Spleen (tissue), 11 donors: ENCODE data around the gene ADGRA1. TPM values are rescaled to one million over a fixed set of nuclear protein-coding genes. Genes with fewer than 3 reads are reported as not detected.

Source experiments
- DNase-seq: peaks from one replicate; pipeline ENCODE4 v3.0.0-alpha.2; 2020
- H3K27ac ChIP-seq, 8 donors: fragments of 200-600 bp; sonication (generic) in 7 of 8; 1 replicate in 4 of 8; 2 replicates in 4 of 8; pipeline versions ENCODE4 v1.5.0 to v1.8.0; 2016 to 2021; ENCODE audit warnings: inconsistent platforms in 4 of 8, mild to moderate bottlenecking in 4 of 8, moderate library complexity in 1 of 8
- H3K27me3 ChIP-seq, 7 donors: fragments of 200-600 bp; sonication (generic) in 6 of 7; replicated peaks in 1 of 7; 1 replicate in 4 of 7; 2 replicates in 3 of 7; pipeline versions ENCODE4 v1.5.0 to v1.8.0; 2016 to 2021; ENCODE audit warnings: inconsistent platforms in 3 of 7, mild to moderate bottlenecking in 1 of 7
- H3K36me3 ChIP-seq, 6 donors: fragments of 200-600 bp; sonication (generic) in 5 of 6; 1 replicate in 4 of 6; 2 replicates in 2 of 6; pipeline versions ENCODE4 v1.5.0 to v1.8.0; 2016 to 2021; ENCODE audit warnings: inconsistent platforms in 2 of 6
- H3K4me1 ChIP-seq, 6 donors: fragments of 200-600 bp; sonication (generic) in 5 of 6; 1 replicate in 3 of 6; 2 replicates in 3 of 6; pipeline versions ENCODE4 v1.5.0 to v1.8.0; 2016 to 2021; ENCODE audit warnings: inconsistent platforms in 3 of 6
- H3K4me3 ChIP-seq, 8 donors: fragments of 200-600 bp; sonication (generic) in 7 of 8; 1 replicate in 4 of 8; 2 replicates in 4 of 8; pipeline versions ENCODE4 v1.5.0 to v1.8.0; 2016 to 2021; ENCODE audit warnings: inconsistent platforms in 4 of 8, mild to moderate bottlenecking in 4 of 8, moderate library complexity in 2 of 8
- H3K9me3 ChIP-seq, 8 donors: fragments of 200-600 bp; sonication (generic) in 7 of 8; 1 replicate in 4 of 8; 2 replicates in 4 of 8; pipeline versions ENCODE4 v1.5.0 to v1.8.0; 2016 to 2021; ENCODE audit warnings: inconsistent platforms in 4 of 8
- CTCF ChIP-seq, 11 experiments: fragments of 200-600 bp in 7 of 11; fragments of 450-650 bp in 4 of 11; sonication (generic) in 4 of 11; IDR thresholded peaks in 8 of 11; conservative IDR thresholded peaks in 3 of 11; 1 replicate in 7 of 11; 2 replicates in 4 of 11; pipeline versions ENCODE4 v1.4.0 to v1.8.0; 2016 to 2021; ENCODE audit warnings: antibody characterized with exemption in 11 of 11, inconsistent platforms in 4 of 11, mild to moderate bottlenecking in 1 of 11
- POLR2A ChIP-seq, 3 donors: fragments of 450-650 bp; IDR thresholded peaks; one replicate each; pipeline ENCODE4 v1.5.1; 2017; ENCODE audit warnings: antibody characterized with exemption in 3 of 3, mild to moderate bottlenecking in 1 of 3
- POLR2AphosphoS5 ChIP-seq, 3 donors: sonication (generic); formaldehyde crosslinking; IDR thresholded peaks; one replicate each; pipeline ENCODE4 v1.5.1; 2017; ENCODE audit warnings: antibody characterized with exemption in 3 of 3
- WGBS, 5 donors: extraction: QIAGEN DNeasy Blood & Tissue Kit in 3 of 5; methylation state at CpG; one replicate each; pipeline versions ENCODE4 v1.1.5 to v1.1.7; 2013 to 2018; 5-methylcytosine and 5-hydroxymethylcytosine counted together
- intact Hi-C: fragments of 100-400 bp; cut with DNase I; formaldehyde crosslinking; loops from one replicate; pipeline ENCODE4 v1.15.0; 2023; ENCODE audit warnings: low total_unique reads
- polyA plus RNA-seq, 3 donors: library from polyadenylated mRNA; stranded (reverse); fragments of 200-250 nt; gene quantifications; one replicate each; pipeline ENCODE4 v1.2.1, GENCODE V29; 2013
- total RNA-seq, 7 donors: library from RNA; depleted of rRNA in 3 of 7; stranded (reverse); fragments of >200 nt in 3 of 7; fragmentation: NEBNext Ultra II Directional in 4 of 7; extraction: Animal tissue kit (Norgen Biotek cat#: 25700) in 4 of 7; gene quantifications; one replicate each; pipeline versions ENCODE4 v1.1.0 to v1.2.1, GENCODE V29; 2016 to 2021
- donor health status: healthy with polysubstance abuse.
- donor health status: DM: no; HTN: no; CAD: no; lungs with moderate emphysema.
- donor health status: DM: no; HTN: no; CAD: no.
- donor health status: Bipolar disorder and iron deficiency.
- donor health status: healthy.
- donor health status: DM: no; HTN: no; CAD: no.
- donor health status: DM: yes; HTN: yes; CAD: no.

Gene ADGRA1
- total and polyA plus RNA-seq, 10 donors = 0.02 to 0.34 (median 0.19) TPM; not detected in 6

GRCh38 chr10:133072720-133073390 is 14.9 kb upstream of the ADGRA1 start:
- TF ChIP-seq CTCF (IDR thresholded peaks at IDR 0.05 in 8 of 11, conservative IDR thresholded peaks at IDR 0.05 in 3 of 11) = no peak
- TF ChIP-seq POLR2A (IDR thresholded peaks at IDR 0.05) = no peak
- TF ChIP-seq POLR2AphosphoS5 (IDR thresholded peaks at IDR 0.05) = no peak
- H3K4me1 ChIP-seq = no peaks in the 10 kb centered on the region
- no peak overlapping the region for H3K4me3 ChIP-seq
- no peak overlapping the region for H3K27ac ChIP-seq
- peaks cover 0 to 77% (median 12%) of the 10 kb centered on the region in 7 donors for H3K27me3 ChIP-seq
- H3K36me3 ChIP-seq = no peaks in the 10 kb centered on the region
- DNase-seq = no peak
- 86 to 89% (median 89%) methylated on average over 25 to 34 of the region's 34 CpGs for WGBS, 5 donors
- no peaks in the 10 kb centered on the region for H3K9me3 ChIP-seq
- intact Hi-C loops = no loop called here

- DNase-seq = no peak
- TF ChIP-seq POLR2AphosphoS5 (IDR thresholded peaks at IDR 0.05) = no peak
- no peak for TF ChIP-seq CTCF (IDR thresholded peaks at IDR 0.05 in 8 of 11, conservative IDR thresholded peaks at IDR 0.05 in 3 of 11)
- no peak for TF ChIP-seq POLR2A (IDR thresholded peaks at IDR 0.05)
- no peaks in the 10 kb centered on the region for H3K9me3 ChIP-seq
- no peaks in the 10 kb centered on the region for H3K4me1 ChIP-seq
- intact Hi-C loops = no loop called here
- no peak overlapping the region for H3K4me3 ChIP-seq
- H3K27ac ChIP-seq = no peak overlapping the region
- 41 to 81% (median 72%) methylated on average over 11 to 25 of the region's 25 CpGs for WGBS, 5 donors
- peaks cover 0 to 65% (median 12%) of the 10 kb centered on the region in 7 donors for H3K27me3 ChIP-seq
- no peaks in the 10 kb centered on the region for H3K36me3 ChIP-seq
Observed at GRCh38 chr10:133075346-133076137, 12.2 kb upstream of the ADGRA1 start.

DNA sequence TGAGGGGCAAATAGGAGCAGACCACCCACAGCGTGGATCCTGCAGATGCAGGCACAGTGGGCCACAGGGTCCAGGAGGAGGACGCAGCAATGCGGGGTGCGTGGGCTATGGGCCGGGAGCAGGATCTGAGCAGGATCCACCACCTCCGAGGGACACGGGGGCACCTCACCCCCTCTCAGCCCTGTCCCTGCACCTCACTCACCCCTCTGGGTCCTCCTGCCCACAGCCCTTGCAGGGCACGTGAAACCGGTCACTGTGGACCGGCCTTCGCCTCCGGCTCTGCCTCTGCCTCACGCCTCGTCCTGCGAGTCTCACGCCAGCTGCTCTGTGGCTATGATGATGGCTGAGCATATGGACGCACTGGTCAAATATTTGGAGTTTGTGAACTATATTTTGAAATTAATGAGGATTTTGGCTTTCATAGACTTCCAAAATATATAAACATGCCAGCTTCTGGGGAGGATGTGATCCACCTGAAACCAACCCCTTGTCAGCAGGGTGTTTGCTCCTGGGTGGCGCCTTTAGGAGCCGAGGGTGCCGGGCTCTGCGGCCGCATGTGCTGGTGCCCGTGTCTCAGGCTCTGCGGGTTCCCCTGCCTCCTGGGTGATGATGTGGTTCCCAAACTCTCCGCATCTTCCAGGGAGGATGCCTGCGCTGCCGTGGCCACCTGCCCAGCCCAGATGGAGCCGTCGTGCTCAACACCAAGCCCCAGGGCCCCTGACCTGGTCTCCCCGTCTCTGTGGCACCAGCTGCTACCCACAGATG is 11.3 kb upstream of the ADGRA1 start:
- 88 to 95% (median 91%) methylated on average over 23 to 30 of the region's 30 CpGs for WGBS, 5 donors
- TF ChIP-seq POLR2AphosphoS5 (IDR thresholded peaks at IDR 0.05) = no peak
- no peak for TF ChIP-seq POLR2A (IDR thresholded peaks at IDR 0.05)
- no peak for TF ChIP-seq CTCF (IDR thresholded peaks at IDR 0.05 in 8 of 11, conservative IDR thresholded peaks at IDR 0.05 in 3 of 11)
- no peak overlapping the region for H3K4me3 ChIP-seq
- no peaks in the 10 kb centered on the region for H3K4me1 ChIP-seq
- no peaks in the 10 kb centered on the region for H3K36me3 ChIP-seq
- H3K27me3 ChIP-seq = peaks cover 0 to 65% (median 12%) of the 10 kb centered on the region in 7 donors
- H3K9me3 ChIP-seq = no peaks in the 10 kb centered on the region
- intact Hi-C loops = no loop called here
- no peak for DNase-seq
- no peak overlapping the region for H3K27ac ChIP-seq
